A549 (cell line): Measurements from ENCODE around the gene METTL18.

Source experiments
- CHD2 ChIP-seq: fragments of 150-350 bp; IDR thresholded peaks from 2 replicates; pipeline ENCODE4 v1.6.1; 2014; ENCODE audit warnings: low read length; ENCODE audit not compliant: partially characterized antibody
- JUN ChIP-seq, 2 experiments: fragments of >200 bp; sonication (Bioruptor Twin); formaldehyde crosslinking; IDR thresholded peaks; 2 replicates in 1 of 2; 3 replicates in 1 of 2; pipeline ENCODE4 v1.6.1; 2016 to 2017
- MAZ ChIP-seq: fragments of 150-350 bp; IDR thresholded peaks from 2 replicates; pipeline ENCODE4 v1.6.1; 2014; ENCODE audit warnings: antibody characterized with exemption, low read depth, low read length, borderline replicate concordance
- POLR2A ChIP-seq: IDR thresholded peaks from 2 replicates; pipeline ENCODE4 v1.6.1; 2012; ENCODE audit warnings: mild to moderate bottlenecking, low read length
- RFX5 ChIP-seq: fragments of 450-650 bp; IDR thresholded peaks from 2 replicates; pipeline ENCODE4 v1.7.1; 2014; ENCODE audit warnings: antibody characterized with exemption, mild to moderate bottlenecking, moderate library complexity
- ZFP36 ChIP-seq: fragments of 450-650 bp; IDR thresholded peaks from 2 replicates; pipeline ENCODE4 v1.6.1; 2014; ENCODE audit warnings: borderline replicate concordance; ENCODE audit not compliant: partially characterized antibody
- TF ChIP-seq, protein P1 (sequence below): fragments of >200 bp; sonication (Bioruptor Twin); formaldehyde crosslinking; IDR thresholded peaks from 3 replicates; pipeline ENCODE4 v1.5.1; 2016
- TF ChIP-seq, protein P2 (sequence below): IDR thresholded peaks from 2 replicates; pipeline ENCODE4 v1.6.1; 2012; ENCODE audit warnings: low read depth, borderline replicate concordance
- TF ChIP-seq, protein P3 (sequence below): fragments of 150-350 bp; IDR thresholded peaks from 2 replicates; pipeline ENCODE4 v1.6.1; 2014; ENCODE audit warnings: low read depth, mild to moderate bottlenecking, low read length

DNA sequence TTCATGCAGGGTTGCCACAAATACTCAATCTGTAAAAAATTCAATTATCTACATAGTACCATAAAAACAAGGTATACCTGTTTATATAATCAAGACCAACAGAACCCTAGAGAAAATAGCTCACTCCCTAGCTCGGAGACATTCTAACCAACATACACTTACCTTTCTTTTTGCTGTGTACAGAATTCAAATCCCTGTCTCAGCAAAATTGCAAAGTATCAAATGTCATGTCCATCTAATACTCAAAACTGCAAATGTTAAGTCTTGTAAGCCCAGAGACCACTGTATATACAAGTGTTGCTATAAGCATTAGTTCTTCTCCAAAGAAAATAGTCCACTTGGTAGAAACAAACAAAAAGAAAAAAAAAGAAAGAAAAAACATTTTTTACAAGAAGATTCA, 44.7 kb downstream of the METTL18 start:
- TF ChIP-seq POLR2A: no peak
- TF ChIP-seq, protein P1, sequence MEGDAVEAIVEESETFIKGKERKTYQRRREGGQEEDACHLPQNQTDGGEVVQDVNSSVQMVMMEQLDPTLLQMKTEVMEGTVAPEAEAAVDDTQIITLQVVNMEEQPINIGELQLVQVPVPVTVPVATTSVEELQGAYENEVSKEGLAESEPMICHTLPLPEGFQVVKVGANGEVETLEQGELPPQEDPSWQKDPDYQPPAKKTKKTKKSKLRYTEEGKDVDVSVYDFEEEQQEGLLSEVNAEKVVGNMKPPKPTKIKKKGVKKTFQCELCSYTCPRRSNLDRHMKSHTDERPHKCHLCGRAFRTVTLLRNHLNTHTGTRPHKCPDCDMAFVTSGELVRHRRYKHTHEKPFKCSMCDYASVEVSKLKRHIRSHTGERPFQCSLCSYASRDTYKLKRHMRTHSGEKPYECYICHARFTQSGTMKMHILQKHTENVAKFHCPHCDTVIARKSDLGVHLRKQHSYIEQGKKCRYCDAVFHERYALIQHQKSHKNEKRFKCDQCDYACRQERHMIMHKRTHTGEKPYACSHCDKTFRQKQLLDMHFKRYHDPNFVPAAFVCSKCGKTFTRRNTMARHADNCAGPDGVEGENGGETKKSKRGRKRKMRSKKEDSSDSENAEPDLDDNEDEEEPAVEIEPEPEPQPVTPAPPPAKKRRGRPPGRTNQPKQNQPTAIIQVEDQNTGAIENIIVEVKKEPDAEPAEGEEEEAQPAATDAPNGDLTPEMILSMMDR: no peak
- no peak for TF ChIP-seq CHD2
- TF ChIP-seq JUN (IDR thresholded peaks at IDR 0.05): no peak
- TF ChIP-seq, protein P2, sequence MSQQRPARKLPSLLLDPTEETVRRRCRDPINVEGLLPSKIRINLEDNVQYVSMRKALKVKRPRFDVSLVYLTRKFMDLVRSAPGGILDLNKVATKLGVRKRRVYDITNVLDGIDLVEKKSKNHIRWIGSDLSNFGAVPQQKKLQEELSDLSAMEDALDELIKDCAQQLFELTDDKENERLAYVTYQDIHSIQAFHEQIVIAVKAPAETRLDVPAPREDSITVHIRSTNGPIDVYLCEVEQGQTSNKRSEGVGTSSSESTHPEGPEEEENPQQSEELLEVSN: no peak
- no peak for TF ChIP-seq RFX5
- TF ChIP-seq, protein P3, sequence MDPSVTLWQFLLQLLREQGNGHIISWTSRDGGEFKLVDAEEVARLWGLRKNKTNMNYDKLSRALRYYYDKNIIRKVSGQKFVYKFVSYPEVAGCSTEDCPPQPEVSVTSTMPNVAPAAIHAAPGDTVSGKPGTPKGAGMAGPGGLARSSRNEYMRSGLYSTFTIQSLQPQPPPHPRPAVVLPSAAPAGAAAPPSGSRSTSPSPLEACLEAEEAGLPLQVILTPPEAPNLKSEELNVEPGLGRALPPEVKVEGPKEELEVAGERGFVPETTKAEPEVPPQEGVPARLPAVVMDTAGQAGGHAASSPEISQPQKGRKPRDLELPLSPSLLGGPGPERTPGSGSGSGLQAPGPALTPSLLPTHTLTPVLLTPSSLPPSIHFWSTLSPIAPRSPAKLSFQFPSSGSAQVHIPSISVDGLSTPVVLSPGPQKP: no peak
- no peak for TF ChIP-seq ZFP36
- no peak for TF ChIP-seq MAZ
